HG03135 (cell line): ENCODE results near the gene C15orf39.
"Not testable (repeated sequence)": the region's sequence is repeated elsewhere in the genome, so short reads cannot be mapped to it uniquely, and the experiment has no call there.

Source experiments
- ATAC-seq: cut with Tn5 transposase; IDR thresholded peaks from one replicate; pipeline ENCODE4 v1.9.1; 2021; ENCODE audit warnings: mild to moderate bottlenecking, moderate library complexity; ENCODE audit not compliant: unreplicated experiment

The C15orf39 gene

GRCh38 chr15:75209289-75209676 lies 7.6 kb downstream of the C15orf39 start:
- ATAC-seq = no peak

- no peak for ATAC-seq
Measured at GRCh38 chr15:75210811-75211230, 9.1 kb downstream of the C15orf39 start.

DNA sequence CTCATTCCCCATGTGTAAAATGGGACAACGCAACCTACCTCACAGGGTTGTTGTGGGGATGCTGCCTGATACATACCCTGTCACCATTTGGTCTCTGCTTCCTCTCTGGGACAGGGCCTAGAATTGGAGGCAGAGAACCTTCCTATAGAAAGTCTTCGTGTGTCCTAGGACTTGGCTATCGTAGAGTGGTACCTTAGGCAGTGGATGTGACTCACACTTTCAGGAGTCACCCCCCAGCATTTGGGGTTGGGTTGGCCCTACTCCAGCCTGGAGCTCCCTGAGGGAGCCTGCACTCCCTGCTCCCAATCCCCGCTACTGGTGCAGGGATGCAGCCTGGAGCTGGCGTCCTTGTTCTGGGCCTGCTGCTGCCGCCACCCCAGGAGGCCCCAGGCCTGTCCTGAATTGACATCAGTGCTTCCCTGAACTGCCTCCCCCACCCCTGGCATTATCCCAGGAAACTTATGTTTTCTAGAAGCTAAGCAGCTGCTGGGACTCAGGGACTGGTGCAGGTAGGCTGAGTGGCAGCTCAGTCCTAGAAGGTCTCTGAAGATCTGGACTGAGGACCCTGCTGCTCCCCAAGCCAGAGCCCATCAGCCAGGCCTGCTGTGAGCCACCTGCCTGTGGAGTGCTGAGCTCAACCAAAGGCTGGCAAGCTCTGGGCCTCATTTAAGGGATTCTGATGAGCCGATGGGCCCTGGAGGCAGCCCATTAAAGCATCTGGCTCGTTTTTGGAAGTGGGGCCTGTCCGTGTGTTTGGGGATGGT lies 9.9 kb downstream of the C15orf39 start:
- no peak for ATAC-seq

GRCh38 chr15:75212200-75212858 lies 10.6 kb downstream of the C15orf39 start:
- no peak for ATAC-seq

- no peak for ATAC-seq
Measured at GRCh38 chr15:75213212-75213767, 11.6 kb downstream of the C15orf39 start.

DNA sequence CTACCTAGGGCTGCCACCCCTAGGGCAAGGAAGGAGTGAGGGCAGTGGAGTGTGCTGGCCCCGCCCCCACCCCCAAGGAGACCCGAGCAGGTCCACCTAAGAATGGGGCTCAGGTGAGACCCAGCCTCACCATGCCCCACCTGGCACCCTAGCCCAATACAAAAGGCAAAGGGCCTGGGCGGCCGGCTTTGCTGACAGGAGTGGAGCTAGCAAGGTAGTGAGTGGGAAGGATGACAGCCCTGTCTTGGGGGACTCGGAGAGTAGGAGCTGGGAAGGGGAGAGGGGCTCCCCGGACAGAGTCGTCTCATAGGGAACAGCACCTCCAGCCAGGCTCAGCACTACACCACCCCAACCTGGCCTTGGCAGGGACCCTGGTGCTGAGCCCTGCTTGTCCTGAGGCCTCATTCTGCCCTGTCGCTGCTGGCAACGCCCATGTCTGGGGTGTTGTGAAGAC lies 12.1 kb downstream of the C15orf39 start:
- no peak for ATAC-seq

DNA sequence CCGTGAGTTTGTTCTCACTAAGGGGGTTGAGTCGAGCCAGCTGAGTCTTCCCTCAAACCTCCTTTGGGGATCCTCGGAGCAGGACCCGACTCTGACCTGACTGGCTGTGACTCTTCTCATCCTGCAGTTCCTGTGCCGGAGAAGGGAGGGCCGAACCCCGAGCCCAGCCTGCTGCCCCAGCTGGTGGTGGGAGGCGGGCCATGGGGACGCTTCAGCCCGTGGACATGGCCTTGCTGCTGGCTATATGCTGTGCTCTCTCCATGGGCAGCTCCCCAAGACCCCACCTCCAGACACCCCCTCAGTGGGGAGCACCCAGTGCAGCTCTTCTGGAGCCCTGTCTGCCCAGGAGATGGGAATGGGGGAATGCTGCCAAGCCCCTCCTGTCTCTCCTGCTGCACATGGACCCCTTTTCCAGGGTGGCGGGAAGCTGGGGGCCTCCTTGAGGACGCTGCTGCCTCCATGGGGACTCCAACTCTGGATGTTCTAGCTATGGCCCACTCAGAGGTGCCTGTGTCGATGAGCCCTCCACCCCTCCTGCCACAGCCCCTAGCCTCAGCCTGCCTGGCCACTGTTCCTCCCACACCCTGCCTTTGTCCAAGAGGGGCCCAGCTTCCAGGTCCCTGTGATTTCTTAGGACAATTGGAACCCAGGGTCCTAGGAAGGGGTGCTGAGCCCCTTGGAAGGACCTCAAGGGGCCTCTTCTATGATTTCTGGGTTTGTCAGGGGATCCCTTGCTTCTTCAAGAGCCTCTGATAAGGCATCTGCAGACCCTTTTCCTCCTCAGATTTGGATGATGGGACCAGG lies 12.8 kb downstream of the C15orf39 start:
- ATAC-seq = no peak

DNA sequence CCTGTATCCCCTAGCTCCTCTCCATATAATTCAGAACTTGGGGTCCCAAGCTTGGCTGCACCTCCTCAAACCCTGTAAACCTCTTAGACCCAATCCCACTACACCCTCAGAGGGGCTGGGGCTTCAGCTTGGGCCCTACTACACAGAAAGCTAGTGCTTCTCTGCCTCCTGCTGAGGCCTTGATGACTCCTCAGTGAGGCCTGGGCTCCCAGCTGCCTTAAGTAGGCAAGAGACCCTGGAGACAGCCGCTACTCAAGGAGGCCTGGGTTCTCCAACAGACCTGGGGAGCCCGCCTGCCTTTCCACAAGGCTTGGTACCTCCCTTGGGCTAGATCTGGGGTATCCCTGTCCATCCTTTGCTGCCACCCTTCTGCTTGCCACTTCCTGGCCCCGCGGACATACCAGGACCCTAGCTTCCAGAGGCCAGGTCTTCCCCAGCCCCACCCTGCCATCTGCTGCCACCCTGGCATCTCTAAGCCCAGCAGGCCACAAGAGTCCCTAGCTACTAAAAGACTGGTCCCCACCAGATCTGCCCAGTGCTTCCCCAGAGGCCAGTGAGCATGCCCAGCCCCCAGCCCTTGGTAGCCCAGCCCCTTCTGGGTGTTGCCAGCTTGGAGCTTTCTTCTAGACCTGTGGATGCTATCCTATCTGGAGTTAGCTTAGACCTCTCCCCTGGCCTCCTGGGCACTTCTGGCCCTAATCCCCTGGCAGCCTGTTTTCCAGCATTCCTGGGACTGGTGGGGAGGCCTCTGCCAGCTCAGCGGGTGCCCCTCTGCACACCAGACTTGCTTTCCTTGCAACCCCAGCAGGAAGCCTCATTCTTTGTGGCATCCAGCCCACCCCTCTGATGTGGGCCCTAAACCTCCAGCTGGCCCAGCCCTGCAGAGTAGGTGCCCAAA lies 13.7 kb downstream of the C15orf39 start:
- ATAC-seq = no peak

- no peak for ATAC-seq
Measured at GRCh38 chr15:75217012-75217411, 15.3 kb downstream of the C15orf39 start.

GRCh38 chr15:75217574-75217973 lies 15.9 kb downstream of the C15orf39 start:
- not testable (repeated sequence) for ATAC-seq

GRCh38 chr15:75219507-75219929 lies 17.8 kb downstream of the C15orf39 start:
- not testable (repeated sequence) for ATAC-seq

- ATAC-seq = no peak
Measured at GRCh38 chr15:75223688-75224087, 22.0 kb downstream of the C15orf39 start.

GRCh38 chr15:75224281-75224680 lies 22.6 kb downstream of the C15orf39 start:
- no peak for ATAC-seq

- not testable (repeated sequence) for ATAC-seq
Measured at GRCh38 chr15:75225102-75225836, 23.6 kb downstream of the C15orf39 start.

DNA sequence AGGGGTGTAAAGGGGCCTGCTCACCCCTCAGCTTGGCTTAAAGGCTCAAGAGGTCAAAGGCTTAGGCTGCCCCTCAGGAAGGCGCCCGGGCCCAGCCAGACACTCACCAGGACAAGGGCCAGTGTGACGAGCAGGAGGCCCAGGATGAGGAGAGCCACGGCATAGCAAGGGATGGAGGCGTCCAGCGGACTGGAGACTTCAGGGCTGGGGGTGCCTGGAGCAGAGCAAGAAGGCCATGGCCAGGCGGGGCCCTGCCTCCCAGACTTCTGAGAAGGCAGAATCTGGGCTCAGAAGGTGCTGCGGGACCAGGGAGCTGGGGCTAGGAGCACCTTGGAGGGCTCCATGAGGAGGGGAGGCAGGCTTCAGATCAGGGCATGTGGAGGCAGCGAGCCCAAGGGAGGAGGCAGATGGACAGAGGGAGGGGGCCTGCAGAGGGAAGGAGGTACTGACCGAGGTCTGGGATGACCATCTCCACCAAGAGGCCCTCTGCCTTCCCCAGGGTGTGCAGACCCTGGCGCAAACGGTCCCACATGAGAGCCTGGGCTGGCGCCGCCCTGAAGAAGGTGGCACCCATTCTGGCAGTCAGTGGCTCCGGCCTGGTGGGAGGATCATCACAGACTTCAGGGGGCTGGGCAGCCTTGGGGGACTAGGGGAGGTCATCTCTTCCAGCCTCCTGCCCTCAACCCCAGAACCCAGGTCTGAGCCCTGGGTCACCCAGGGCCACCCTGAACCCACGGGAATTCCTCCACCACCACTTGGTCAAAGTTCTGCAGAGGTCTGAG lies 24.5 kb downstream of the C15orf39 start:
- no peak for ATAC-seq

GRCh38 chr15:75227112-75227511 lies 25.4 kb downstream of the C15orf39 start:
- ATAC-seq = not testable (repeated sequence)

DNA sequence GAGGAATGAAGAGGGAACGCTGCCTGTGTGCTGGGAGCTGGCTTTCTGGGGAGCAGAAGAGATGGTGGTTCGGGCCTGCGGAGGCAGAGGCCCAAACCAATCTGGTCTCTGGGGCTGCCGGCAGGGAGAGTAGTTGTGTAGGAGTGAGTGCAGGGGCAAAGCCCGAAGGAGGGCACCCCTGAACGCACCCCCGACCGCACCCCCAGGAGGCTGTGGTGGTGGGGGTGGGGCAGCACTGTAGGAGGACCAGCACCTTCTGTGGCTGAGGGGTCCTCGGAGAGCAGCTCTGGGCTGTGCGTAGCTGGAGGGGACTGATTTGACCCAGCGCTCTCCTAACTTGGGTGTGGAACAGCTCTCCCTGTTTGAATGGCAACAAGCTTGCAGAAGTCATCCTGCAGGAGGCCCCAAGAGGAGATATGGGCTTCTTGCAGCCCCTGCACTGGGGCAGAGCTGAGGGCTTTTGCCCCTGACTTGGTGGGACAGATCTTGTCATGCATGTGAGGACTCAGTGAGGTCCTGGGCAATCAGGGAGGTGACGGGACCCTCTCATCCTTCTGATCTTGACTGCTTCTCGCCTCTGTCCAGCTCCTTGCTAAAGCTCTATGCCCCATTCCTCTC lies 26.1 kb downstream of the C15orf39 start:
- no peak for ATAC-seq

- ATAC-seq = no peak
Measured at GRCh38 chr15:75228787-75229186, 27.1 kb downstream of the C15orf39 start.
